HEK293 (cell line): ENCODE measurements around the gene WDR6.

Source experiments
- CTCF ChIA-PET: fragments of 350-600 bp; formaldehyde crosslinking; extraction: SDS; loops from one replicate; lab custom pipeline; 2021; ENCODE audit warnings: antibody characterized with exemption; lab: Yijun Ruan, JAX
- POLR2A ChIA-PET: fragments of 300-600 bp; formaldehyde crosslinking; extraction: SDS; loops from one replicate; lab custom pipeline; 2020; ENCODE audit warnings: antibody characterized with exemption, inconsistent platforms; lab: Yijun Ruan, JAX
- H3K27ac ChIP-seq: fragments of 200-500 bp; sonication (Bioruptor generic); 2 replicates; pipeline ENCODE4 v1.5.1; 2014; ENCODE audit warnings: low read depth, low read length, control low read depth, inconsistent platforms; ENCODE audit errors: extremely low read depth
- H3K36me3 ChIP-seq, 2 experiments: fragments of 200-500 bp in 1 of 2; sonication (Bioruptor generic) in 1 of 2; 1 replicate in 1 of 2; 2 replicates in 1 of 2; pipeline ENCODE4 v1.5.1; 2014 to 2017; ENCODE audit warnings: inconsistent platforms in 2 of 2, low read length in 2 of 2; ENCODE audit not compliant: control insufficient read depth in 2 of 2, insufficient read depth in 1 of 2
- H3K4me1 ChIP-seq: fragments of 200-500 bp; sonication (Bioruptor generic); 2 replicates; pipeline ENCODE4 v1.5.1; 2014; ENCODE audit warnings: mild to moderate bottlenecking, low read length, inconsistent platforms; ENCODE audit not compliant: control insufficient read depth, insufficient read depth
- H3K4me3 ChIP-seq: 2 replicates; pipeline ENCODE4 v1.5.1; 2011; ENCODE audit warnings: low read depth, mild to moderate bottlenecking, control low read depth, low read length, moderate library complexity
- H3K9me3 ChIP-seq: fragments of 200-500 bp; sonication (Bioruptor generic); 2 replicates; pipeline ENCODE4 v1.5.1; 2014; ENCODE audit warnings: low read depth, low read length, inconsistent platforms; ENCODE audit not compliant: control insufficient read depth, insufficient read depth
- BCL11A ChIP-seq: fragments of 450-650 bp; formaldehyde crosslinking; IDR thresholded peaks from 2 replicates; pipeline ENCODE4 v1.5.1; 2016; ENCODE audit warnings: low read depth, missing biosample characterization, missing genetic modification characterization
- CTCF ChIP-seq: fragments of 450-650 bp; formaldehyde crosslinking; IDR thresholded peaks from 2 replicates; pipeline ENCODE4 v1.5.1; 2016; ENCODE audit warnings: missing biosample characterization, missing genetic modification characterization
- EGR2 ChIP-seq: fragments of 450-650 bp; formaldehyde crosslinking; IDR thresholded peaks from 2 replicates; pipeline ENCODE4 v1.5.1; 2016; ENCODE audit warnings: low read depth, missing biosample characterization, missing genetic modification characterization
- GLI2 ChIP-seq: fragments of 450-650 bp; formaldehyde crosslinking; IDR thresholded peaks from 2 replicates; pipeline ENCODE4; 2017; ENCODE audit warnings: missing biosample characterization, missing genetic modification characterization, low read depth, borderline replicate concordance
- GLIS2 ChIP-seq: fragments of 450-650 bp; formaldehyde crosslinking; IDR thresholded peaks from 2 replicates; pipeline ENCODE4 v1.5.1; 2016; ENCODE audit warnings: missing biosample characterization, missing genetic modification characterization
- HIC1 ChIP-seq: fragments of 450-650 bp; formaldehyde crosslinking; IDR thresholded peaks from 2 replicates; pipeline ENCODE4 v1.5.1; 2016; ENCODE audit warnings: missing biosample characterization, missing genetic modification characterization
- HOXA7 ChIP-seq: sonication (generic); formaldehyde crosslinking; IDR thresholded peaks from 2 replicates; pipeline ENCODE4 v1.8.1; 2022; ENCODE audit warnings: missing genetic modification reagents, borderline replicate concordance
- MZF1 ChIP-seq: fragments of 450-650 bp; formaldehyde crosslinking; IDR thresholded peaks from 2 replicates; pipeline ENCODE4 v1.5.1; 2017; ENCODE audit warnings: missing biosample characterization, missing genetic modification characterization, borderline replicate concordance
- OVOL3 ChIP-seq: fragments of 450-650 bp; formaldehyde crosslinking; IDR thresholded peaks from 2 replicates; pipeline ENCODE4 v1.5.1; 2016; ENCODE audit warnings: missing biosample characterization, missing genetic modification characterization
- SALL2 ChIP-seq: fragments of 450-650 bp; formaldehyde crosslinking; IDR thresholded peaks from 2 replicates; pipeline ENCODE4 v1.5.0; 2017; ENCODE audit warnings: missing biosample characterization, mild to moderate bottlenecking, missing genetic modification characterization, borderline replicate concordance
- SP7 ChIP-seq: fragments of 450-650 bp; formaldehyde crosslinking; IDR thresholded peaks from 2 replicates; pipeline ENCODE4 v1.5.1; 2016; ENCODE audit warnings: missing biosample characterization, missing genetic modification characterization
- ZBTB11 ChIP-seq: fragments of 450-650 bp; formaldehyde crosslinking; conservative IDR thresholded peaks from 2 replicates; pipeline ENCODE4 v1.5.1; 2016; ENCODE audit warnings: low read depth, missing biosample characterization, missing genetic modification characterization
- ZBTB49 ChIP-seq: fragments of 450-650 bp; formaldehyde crosslinking; IDR thresholded peaks from 2 replicates; pipeline ENCODE4 v1.5.1; 2016; ENCODE audit warnings: missing biosample characterization, missing genetic modification characterization, low read depth
- ZNF10 ChIP-seq: fragments of 450-650 bp; formaldehyde crosslinking; IDR thresholded peaks from 2 replicates; pipeline ENCODE4 v1.5.1; 2017; ENCODE audit warnings: missing biosample characterization, missing genetic modification characterization
- ZNF148 ChIP-seq: fragments of 450-650 bp; formaldehyde crosslinking; IDR thresholded peaks from 2 replicates; pipeline ENCODE4 v1.5.0; 2017; ENCODE audit warnings: missing biosample characterization, missing genetic modification characterization, borderline replicate concordance
- ZNF157 ChIP-seq: fragments of 450-650 bp; formaldehyde crosslinking; IDR thresholded peaks from 2 replicates; pipeline ENCODE4 v1.5.1; 2016; ENCODE audit warnings: missing biosample characterization, missing genetic modification characterization
- ZNF202 ChIP-seq: fragments of 450-650 bp; formaldehyde crosslinking; IDR thresholded peaks from 2 replicates; pipeline ENCODE4 v1.5.1; 2016; ENCODE audit warnings: missing biosample characterization, missing genetic modification characterization, borderline replicate concordance
- ZNF366 ChIP-seq: fragments of 450-650 bp; formaldehyde crosslinking; conservative IDR thresholded peaks from 2 replicates; pipeline ENCODE4 v1.5.1; 2016; ENCODE audit warnings: missing biosample characterization, missing genetic modification characterization
- ZNF521 ChIP-seq: fragments of 450-650 bp; formaldehyde crosslinking; IDR thresholded peaks from 2 replicates; pipeline ENCODE4 v1.5.1; 2017; ENCODE audit warnings: missing biosample characterization, mild to moderate bottlenecking, missing genetic modification characterization
- ZNF560 ChIP-seq: fragments of 450-650 bp; formaldehyde crosslinking; IDR thresholded peaks from 2 replicates; pipeline ENCODE4 v1.5.1; 2017; ENCODE audit warnings: missing biosample characterization, missing genetic modification characterization, borderline replicate concordance
- ZNF561 ChIP-seq: fragments of 450-650 bp; IDR thresholded peaks from 2 replicates; pipeline ENCODE4 v1.5.1; 2018; ENCODE audit warnings: missing biosample characterization, missing genetic modification characterization, borderline replicate concordance
- ZNF610 ChIP-seq: fragments of 450-650 bp; formaldehyde crosslinking; IDR thresholded peaks from 2 replicates; pipeline ENCODE4 v1.5.1; 2016; ENCODE audit warnings: missing biosample characterization, missing genetic modification characterization, borderline replicate concordance
- ZNF639 ChIP-seq: fragments of 450-650 bp; formaldehyde crosslinking; IDR thresholded peaks from 2 replicates; pipeline ENCODE4 v1.5.1; 2016; ENCODE audit warnings: missing biosample characterization, missing genetic modification characterization
- ZNF768 ChIP-seq: fragments of 450-650 bp; formaldehyde crosslinking; IDR thresholded peaks from 2 replicates; pipeline ENCODE4 v1.5.1; 2018; ENCODE audit warnings: missing biosample characterization, mild to moderate bottlenecking, missing genetic modification characterization

WDR6 gene

GRCh38 chr3:49057268-49057667 is 50.1 kb downstream of the WDR6 start:
- CTCF ChIA-PET, result no interaction called here
- no peak overlapping the region for H3K4me3 ChIP-seq
- peaks cover 4 to 75% of the 10 kb centered on the region in 2 experiments; a peak in 2 of 3 replicates for H3K36me3 ChIP-seq
- H3K27ac ChIP-seq, result no peak overlapping the region
- H3K9me3 ChIP-seq, result no peaks in the 10 kb centered on the region
- H3K4me1 ChIP-seq, result no peaks in the 10 kb centered on the region
- POLR2A ChIA-PET, result no interaction called here
- TF ChIP-seq ZBTB11 (no peak), BCL11A (no peak), ZNF768 (tag by site-specific recombination) (no peak), ZNF560 (no peak), GLIS2 (no peak), ZNF366 (tag by site-specific recombination) (no peak), MZF1 (no peak), HIC1 (tag by site-specific recombination) (no peak), ZNF157 (no peak), ZNF202 (tag by site-specific recombination) (no peak), EGR2 (no peak), GLI2 (tag by site-specific recombination) (no peak), ZNF10 (tag by site-specific recombination) (no peak), ZNF639 (tag by site-specific recombination) (no peak), ZNF521 (tag by site-specific recombination) (no peak), OVOL3 (tag by site-specific recombination) (no peak), SALL2 (no peak)
- TF ChIP-seq, all 188 proteins: peak for 0

GRCh38 chr3:49058011-49058410 is 50.8 kb downstream of the WDR6 start:
- ChIA-PET CTCF (no interaction called here), POLR2A (no interaction called here)
- Histone ChIP-seq H3K4me1 (no peaks in the 10 kb centered on the region), H3K36me3 (peaks cover 4 to 76% of the 10 kb centered on the region in 2 experiments; a peak in 2 of 3 replicates), H3K9me3 (no peaks in the 10 kb centered on the region), H3K27ac (no peak overlapping the region), H3K4me3 (no peak overlapping the region)
- TF ChIP-seq ZNF561 (no peak), SP7 (no peak), CTCF (tag by site-specific recombination) (no peak), ZNF148 (no peak), ZBTB49 (tag by site-specific recombination) (no peak), ZNF610 (tag by site-specific recombination) (no peak), HOXA7 (CRISPR knock-in tag) (no peak)
